Sigmoid colon (tissue), 4 donors: ENCODE results near the gene DDX55.

Experiments
- CTCF ChIP-seq, 4 experiments: fragments of 450-650 bp in 3 of 4; fragments of 200-600 bp in 1 of 4; IDR thresholded peaks; one replicate each; pipeline ENCODE4 v1.5.1; 2016 to 2019; ENCODE audit warnings: antibody characterized with exemption in 4 of 4, mild to moderate bottlenecking in 3 of 4, moderate library complexity in 2 of 4
- POLR2AphosphoS5 ChIP-seq, 4 donors: sonication (generic); formaldehyde crosslinking; IDR thresholded peaks; one replicate each; pipeline ENCODE4 v1.6.1; 2017; ENCODE audit warnings: antibody characterized with exemption in 4 of 4

- TF ChIP-seq CTCF (IDR thresholded peaks at IDR 0.05) (no peak), POLR2AphosphoS5 (IDR thresholded peaks at IDR 0.05) (no peak)
These were observed 28.0 kb upstream of the DDX55 start for GRCh38 chr12:123573870-123574269.
